SK-N-MC (cell line): ENCODE results near the gene ADAMTS6.
A peak's percentile ranks its signal among the peaks of the same experiment; 100 is the strongest.
"Not testable (repeated sequence)": the region's sequence is repeated elsewhere in the genome, so short reads cannot be mapped to it uniquely, and the experiment has no call there.

Source experiments
- DNase-seq: peaks from one replicate; pipeline ENCODE4 v3.0.0-alpha.2; 2011; ENCODE audit warnings: low read depth, low spot score
- H3K27ac ChIP-seq: fragments of 200-600 bp; sonication (generic); 2 replicates; pipeline ENCODE4 v1.5.1; 2016; ENCODE audit warnings: mixed run types
- H3K36me3 ChIP-seq: fragments of 200-600 bp; sonication (generic); 2 replicates; pipeline ENCODE4 v1.6.1; 2017; ENCODE audit warnings: antibody characterized with exemption, low read length, mixed read lengths; ENCODE audit not compliant: insufficient read depth
- H3K4me3 ChIP-seq: fragments of 200-600 bp; sonication (generic); 2 replicates; pipeline ENCODE4 v1.5.1; 2016
- H3K9ac ChIP-seq: fragments of 200-600 bp; sonication (generic); 2 replicates; pipeline ENCODE4 v1.8.0; 2017; ENCODE audit warnings: mixed run types, mixed read lengths; ENCODE audit not compliant: insufficient read length
- H3K9me3 ChIP-seq: fragments of 200-600 bp; sonication (generic); 2 replicates; pipeline ENCODE4 v1.6.1; 2017; ENCODE audit warnings: low read depth, mild to moderate bottlenecking, antibody characterized with exemption, low read length, moderate library complexity, mixed read lengths
- EZH2 ChIP-seq: fragments of 200-600 bp; sonication (generic); IDR thresholded peaks from one replicate; pipeline ENCODE4 v1.6.1; 2017; ENCODE audit warnings: antibody characterized with exemption
- FOXP2 ChIP-seq: optimal IDR thresholded peaks from 2 replicates; pipeline ENCODE3; 2011; ENCODE audit warnings: mild to moderate bottlenecking, moderate library complexity; ENCODE audit not compliant: insufficient read depth; ENCODE audit errors: extremely low read length, control extremely low read depth
- POLR2AphosphoS5 ChIP-seq: IDR thresholded peaks from 2 replicates; pipeline ENCODE4 v1.6.1; 2012; ENCODE audit warnings: mild to moderate bottlenecking, low read depth, low read length, borderline replicate concordance

The ADAMTS6 gene

GRCh38 chr5:65326922-65327321 is 154.8 kb downstream of the ADAMTS6 start:
- Histone ChIP-seq H3K36me3 (no peaks in the 10 kb centered on the region), H3K4me3 (no peak overlapping the region), H3K9me3 (no peaks in the 10 kb centered on the region), H3K9ac (no peak overlapping the region), H3K27ac (no peak overlapping the region)
- TF ChIP-seq FOXP2 (no peak), EZH2 (no peak)
- peak; percentile 8 for DNase-seq

- H3K36me3 ChIP-seq: no peaks in the 10 kb centered on the region
- TF ChIP-seq POLR2AphosphoS5: no peak
- TF ChIP-seq EZH2: no peak
- TF ChIP-seq FOXP2: no peak
- H3K27ac ChIP-seq: no peak overlapping the region
- no peaks in the 10 kb centered on the region for H3K9me3 ChIP-seq
- H3K4me3 ChIP-seq: no peak overlapping the region
- H3K9ac ChIP-seq: no peak overlapping the region
- no peak for DNase-seq
Measured at GRCh38 chr5:65324226-65324625, 157.5 kb downstream of the ADAMTS6 start.

DNA sequence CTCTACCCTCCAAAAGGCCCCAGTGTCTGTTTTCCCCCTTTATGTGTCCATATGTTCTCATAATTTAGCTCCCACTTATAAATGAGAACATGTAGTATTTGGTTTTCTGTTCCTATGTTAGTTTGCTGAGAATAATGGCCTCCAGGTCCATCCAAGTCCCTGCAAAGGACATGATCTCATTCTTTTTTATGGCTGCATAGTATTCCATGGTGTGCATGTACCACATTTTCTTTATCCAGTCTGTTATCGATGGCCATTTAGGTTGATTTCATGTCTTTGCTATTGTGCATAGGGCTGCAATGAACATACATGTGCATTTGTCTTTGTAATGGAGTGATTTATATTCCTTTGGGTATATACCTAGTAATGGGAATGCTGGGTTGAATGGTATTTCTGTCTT is 161.0 kb downstream of the ADAMTS6 start:
- not testable (repeated sequence) for DNase-seq, H3K9me3 ChIP-seq, H3K4me3 ChIP-seq, H3K36me3 ChIP-seq, H3K27ac ChIP-seq, H3K9ac ChIP-seq

DNA sequence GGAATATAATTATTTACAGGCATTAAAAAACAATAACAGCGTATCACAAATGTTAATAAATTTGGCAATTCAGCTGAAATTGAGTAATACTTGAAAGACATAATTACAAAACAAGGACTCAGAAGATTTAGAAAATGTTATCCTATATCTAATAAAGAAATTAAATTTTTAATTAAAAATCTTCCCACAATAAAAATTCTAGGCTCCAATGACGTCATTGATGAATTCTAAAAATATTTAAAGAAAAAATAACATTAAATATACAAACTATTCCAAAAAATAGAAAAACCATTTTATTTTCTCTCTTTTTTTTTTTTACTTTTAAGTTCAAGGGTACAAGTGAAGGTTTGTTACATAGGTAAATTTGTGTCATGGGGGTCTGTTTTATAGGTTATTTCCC is 161.5 kb downstream of the ADAMTS6 start:
- TF ChIP-seq EZH2 (no peak), FOXP2 (no peak), POLR2AphosphoS5 (no peak)
- no peaks in the 10 kb centered on the region for H3K9me3 ChIP-seq
- no peak overlapping the region for H3K4me3 ChIP-seq
- no peaks in the 10 kb centered on the region for H3K36me3 ChIP-seq
- H3K27ac ChIP-seq: no peak overlapping the region
- no peak overlapping the region for H3K9ac ChIP-seq
- DNase-seq: no peak

DNA sequence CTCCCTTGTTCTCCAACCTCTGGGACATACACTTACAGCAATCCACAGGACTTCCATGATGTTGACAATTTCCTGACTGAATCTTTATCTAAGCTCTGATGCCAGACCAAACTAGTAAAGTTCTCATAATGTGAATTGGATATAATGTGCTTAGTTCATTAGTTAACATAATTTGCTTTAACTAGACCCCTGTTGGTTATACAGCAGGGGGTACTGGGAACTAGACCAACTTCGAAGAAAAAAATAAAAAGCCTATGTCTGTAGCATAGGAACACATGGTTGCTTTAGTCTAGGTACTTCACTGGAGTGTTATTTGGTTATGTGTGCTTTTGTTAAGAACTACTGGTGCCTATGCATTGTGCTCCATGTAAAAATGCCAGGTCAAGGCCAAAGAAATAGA is 173.8 kb downstream of the ADAMTS6 start:
- DNase-seq: no peak
- H3K36me3 ChIP-seq: no peaks in the 10 kb centered on the region
- no peak for TF ChIP-seq POLR2AphosphoS5
- no peak for TF ChIP-seq EZH2
- no peak for TF ChIP-seq FOXP2
- H3K9ac ChIP-seq: no peak overlapping the region
- H3K9me3 ChIP-seq: no peaks in the 10 kb centered on the region
- no peak overlapping the region for H3K27ac ChIP-seq
- H3K4me3 ChIP-seq: no peak overlapping the region

DNA sequence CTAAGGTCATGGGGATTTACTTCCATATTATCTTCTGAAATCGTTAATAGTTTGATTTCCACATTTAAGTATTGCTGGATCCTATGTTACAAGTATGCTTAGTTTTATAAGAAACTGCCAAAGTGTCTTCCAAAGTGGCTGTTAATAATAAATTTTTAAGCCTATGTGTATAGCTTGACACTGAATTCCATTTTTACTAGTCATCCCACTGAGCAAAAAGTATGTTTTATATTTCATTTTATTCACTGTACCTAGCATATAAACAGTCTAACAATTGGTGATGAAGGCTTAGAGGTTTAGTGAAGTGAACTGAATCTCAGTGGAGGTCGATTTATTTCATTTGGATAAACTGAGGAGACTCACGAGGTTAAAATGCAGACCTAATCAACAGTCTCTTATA is 174.6 kb downstream of the ADAMTS6 start:
- H3K4me3 ChIP-seq: no peak overlapping the region
- no peak overlapping the region for H3K9ac ChIP-seq
- no peaks in the 10 kb centered on the region for H3K9me3 ChIP-seq
- H3K27ac ChIP-seq: no peak overlapping the region
- H3K36me3 ChIP-seq: no peaks in the 10 kb centered on the region
- TF ChIP-seq POLR2AphosphoS5: no peak
- no peak for TF ChIP-seq FOXP2
- TF ChIP-seq EZH2: no peak
- DNase-seq: no peak

DNA sequence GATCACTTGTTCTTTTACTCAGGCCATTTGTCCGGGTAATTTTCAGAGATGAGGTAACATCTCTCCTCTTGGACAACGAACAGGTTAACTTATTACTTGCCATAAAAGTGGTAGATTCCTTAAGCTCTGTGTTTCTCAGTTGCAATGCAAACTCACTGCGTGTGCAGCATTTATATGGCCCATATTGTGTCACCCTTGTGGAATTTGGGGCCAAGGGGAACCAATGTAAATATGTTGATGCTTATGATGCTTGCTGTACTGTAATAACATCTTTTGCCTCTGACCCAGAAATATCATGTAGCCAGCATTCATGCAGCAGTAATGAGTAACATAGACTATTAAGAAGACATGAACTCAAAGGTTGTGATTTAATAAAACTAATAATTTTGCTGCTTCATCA is 175.8 kb downstream of the ADAMTS6 start:
- H3K36me3 ChIP-seq: no peaks in the 10 kb centered on the region
- no peak for DNase-seq
- no peaks in the 10 kb centered on the region for H3K9me3 ChIP-seq
- H3K9ac ChIP-seq: no peak overlapping the region
- H3K4me3 ChIP-seq: no peak overlapping the region
- TF ChIP-seq EZH2 (no peak), FOXP2 (no peak), POLR2AphosphoS5 (no peak)
- H3K27ac ChIP-seq: no peak overlapping the region

- no peaks in the 10 kb centered on the region for H3K9me3 ChIP-seq
- H3K4me3 ChIP-seq: no peak overlapping the region
- no peak overlapping the region for H3K27ac ChIP-seq
- no peaks in the 10 kb centered on the region for H3K36me3 ChIP-seq
- DNase-seq: no peak
- no peak overlapping the region for H3K9ac ChIP-seq
- TF ChIP-seq EZH2 (no peak), POLR2AphosphoS5 (no peak), FOXP2 (no peak)
Measured at GRCh38 chr5:65299861-65300260, 181.9 kb downstream of the ADAMTS6 start.

- Histone ChIP-seq H3K9ac (no peak overlapping the region), H3K36me3 (no peaks in the 10 kb centered on the region), H3K27ac (no peak overlapping the region), H3K4me3 (no peak overlapping the region), H3K9me3 (no peaks in the 10 kb centered on the region)
- TF ChIP-seq FOXP2 (no peak), EZH2 (no peak), POLR2AphosphoS5 (no peak)
- DNase-seq: no peak
Measured at GRCh38 chr5:65296067-65296466, 185.7 kb downstream of the ADAMTS6 start.

DNA sequence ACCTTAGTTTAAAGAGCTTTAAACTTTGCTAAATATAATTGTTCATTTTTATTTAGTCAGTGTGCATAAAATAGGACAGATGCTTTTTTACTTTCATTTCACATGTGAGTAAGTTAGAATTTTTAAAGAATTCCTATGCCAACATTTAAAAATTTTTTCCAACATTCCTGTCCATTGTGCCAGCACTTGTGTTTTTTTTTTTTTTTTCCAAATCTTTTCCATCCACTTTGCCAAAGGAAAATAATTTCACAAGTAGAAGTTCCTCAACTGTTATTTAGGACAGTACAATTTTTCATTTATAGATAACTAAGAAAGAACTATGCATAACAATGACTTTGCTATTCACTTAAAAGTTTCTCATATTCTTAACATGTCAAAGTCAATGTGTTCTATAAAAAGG is 189.5 kb downstream of the ADAMTS6 start:
- H3K27ac ChIP-seq: no peak overlapping the region
- H3K9ac ChIP-seq: no peak overlapping the region
- no peaks in the 10 kb centered on the region for H3K9me3 ChIP-seq
- no peak overlapping the region for H3K4me3 ChIP-seq
- no peaks in the 10 kb centered on the region for H3K36me3 ChIP-seq
- no peak for TF ChIP-seq FOXP2
- TF ChIP-seq POLR2AphosphoS5: no peak
- no peak for TF ChIP-seq EZH2
- no peak for DNase-seq
